Measurements from ENCODE around the gene ZNF487. TPM values are rescaled to one million over a fixed set of nuclear protein-coding genes. Genes with fewer than 3 reads are reported as not detected.

Gene ZNF487
- total and polyA plus RNA-seq, 2 of the 13 experiments (the other 11 are each of a cell fraction or from before 2014, with no cell fraction given): 7.4 to 8.8 TPM

DNA sequence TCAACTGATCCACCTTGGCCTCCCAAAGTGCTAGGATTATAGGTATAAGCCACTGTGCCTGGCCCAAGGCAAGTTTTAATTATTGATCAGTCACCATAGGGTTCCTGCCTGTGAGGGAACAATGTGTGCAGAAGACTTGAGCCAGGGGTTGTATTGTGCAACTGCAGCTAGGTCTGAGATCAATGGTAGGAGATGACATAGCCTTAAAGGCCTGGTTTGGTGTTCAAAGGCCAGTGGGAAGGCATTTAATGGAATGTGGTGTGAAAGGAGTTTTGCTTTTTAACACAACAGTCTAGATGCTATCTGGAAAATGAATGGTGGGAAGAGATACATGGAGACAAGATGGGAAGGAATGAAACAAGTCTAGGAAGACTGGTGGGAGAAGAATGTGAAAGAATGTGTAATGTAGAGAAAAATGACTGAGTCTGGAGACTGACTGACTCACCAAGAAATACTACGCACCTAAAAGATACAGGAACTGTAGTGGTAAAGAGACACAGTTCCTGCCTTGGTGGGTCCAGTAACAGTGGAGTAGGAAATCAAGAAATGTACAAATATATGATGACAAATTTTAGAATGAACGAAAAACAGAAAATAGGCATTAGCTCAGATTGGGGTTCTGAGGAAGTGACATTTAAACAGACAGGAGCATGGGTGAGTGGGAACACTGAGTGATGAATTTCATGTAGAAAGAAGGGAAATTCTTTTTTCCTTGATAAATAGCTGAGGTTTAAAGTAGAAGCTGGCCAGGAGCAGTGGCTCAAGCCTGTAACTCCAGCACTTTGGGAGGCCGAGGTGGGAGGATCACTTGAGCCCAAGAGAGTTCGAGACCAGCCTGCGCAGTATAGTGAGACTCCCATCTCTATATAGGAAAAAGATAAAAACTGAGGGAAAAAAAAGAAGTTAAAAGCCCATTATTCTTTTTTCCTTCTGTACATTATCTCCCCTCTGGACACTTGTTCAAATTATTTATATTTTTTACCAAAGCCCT lies 37.3 kb upstream of the ZNF487 start (continued):
- TF ChIP-seq, protein P1, sequence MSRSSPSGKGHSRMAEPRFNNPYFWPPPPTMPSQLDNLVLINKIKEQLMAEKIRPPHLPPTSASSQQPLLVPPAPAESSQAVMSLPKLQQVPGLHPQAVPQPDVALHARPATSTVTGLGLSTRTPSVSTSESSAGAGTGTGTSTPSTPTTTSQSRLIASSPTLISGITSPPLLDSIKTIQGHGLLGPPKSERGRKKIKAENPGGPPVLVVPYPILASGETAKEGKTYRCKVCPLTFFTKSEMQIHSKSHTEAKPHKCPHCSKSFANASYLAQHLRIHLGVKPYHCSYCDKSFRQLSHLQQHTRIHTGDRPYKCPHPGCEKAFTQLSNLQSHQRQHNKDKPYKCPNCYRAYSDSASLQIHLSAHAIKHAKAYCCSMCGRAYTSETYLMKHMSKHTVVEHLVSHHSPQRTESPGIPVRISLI (CRISPR knock-in tag; IDR thresholded peaks at IDR 0.05; ENCODE audit: borderline replicate concordance): peak; percentile 24; the same call in 1 of the 2 replicates
- TF ChIP-seq KLF16 (CRISPR knock-in tag; IDR thresholded peaks at IDR 0.05): peak in 1 of 2 experiments; percentile 60; a peak in 1 of 4 replicates
- peak; percentile 65 for TF ChIP-seq HDAC1 (CRISPR knock-in tag; IDR thresholded peaks at IDR 0.05)
- TF ChIP-seq NFAT5 (CRISPR knock-in tag; IDR thresholded peaks at IDR 0.05): no peak
- no peak for TF ChIP-seq SOX6 (IDR thresholded peaks at IDR 0.05)
- peak; percentile 84 for TF ChIP-seq SOX6 (CRISPR knock-in tag; IDR thresholded peaks at IDR 0.05)
- TF ChIP-seq RCOR2 (CRISPR knock-in tag; IDR thresholded peaks at IDR 0.05): peak; percentile 79; the same call in 1 of the 2 replicates
- no peak for TF ChIP-seq ZNF367 (CRISPR knock-in tag; IDR thresholded peaks at IDR 0.05; ENCODE audit: borderline replicate concordance)
- peak; percentile 69 for TF ChIP-seq GATAD1 (CRISPR knock-in tag; IDR thresholded peaks at IDR 0.05)
- no peak for TF ChIP-seq ETV6 (CRISPR knock-in tag; conservative IDR thresholded peaks at IDR 0.05)
- TF ChIP-seq, protein P2, sequence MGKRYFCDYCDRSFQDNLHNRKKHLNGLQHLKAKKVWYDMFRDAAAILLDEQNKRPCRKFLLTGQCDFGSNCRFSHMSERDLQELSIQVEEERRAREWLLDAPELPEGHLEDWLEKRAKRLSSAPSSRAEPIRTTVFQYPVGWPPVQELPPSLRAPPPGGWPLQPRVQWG (CRISPR knock-in tag; IDR thresholded peaks at IDR 0.05; ENCODE audit: borderline replicate concordance, low read depth): no peak
- TF ChIP-seq ELF3 (CRISPR knock-in tag; IDR thresholded peaks at IDR 0.05): peak; percentile 32; the same call in 1 of the 2 replicates
- peak; percentile 41; the same call in 1 of the 2 replicates for TF ChIP-seq NR2F6 (IDR thresholded peaks at IDR 0.05)
- 0 out of 2 replicates have a peak, but pooled peaks have one; percentile 41 for TF ChIP-seq NR2F6 (CRISPR knock-in tag; IDR thresholded peaks at IDR 0.05)
- TF ChIP-seq HOXA3 (CRISPR knock-in tag; IDR thresholded peaks at IDR 0.05): peak; percentile 61; the same call in 1 of the 2 replicates
- TF ChIP-seq, protein P3, sequence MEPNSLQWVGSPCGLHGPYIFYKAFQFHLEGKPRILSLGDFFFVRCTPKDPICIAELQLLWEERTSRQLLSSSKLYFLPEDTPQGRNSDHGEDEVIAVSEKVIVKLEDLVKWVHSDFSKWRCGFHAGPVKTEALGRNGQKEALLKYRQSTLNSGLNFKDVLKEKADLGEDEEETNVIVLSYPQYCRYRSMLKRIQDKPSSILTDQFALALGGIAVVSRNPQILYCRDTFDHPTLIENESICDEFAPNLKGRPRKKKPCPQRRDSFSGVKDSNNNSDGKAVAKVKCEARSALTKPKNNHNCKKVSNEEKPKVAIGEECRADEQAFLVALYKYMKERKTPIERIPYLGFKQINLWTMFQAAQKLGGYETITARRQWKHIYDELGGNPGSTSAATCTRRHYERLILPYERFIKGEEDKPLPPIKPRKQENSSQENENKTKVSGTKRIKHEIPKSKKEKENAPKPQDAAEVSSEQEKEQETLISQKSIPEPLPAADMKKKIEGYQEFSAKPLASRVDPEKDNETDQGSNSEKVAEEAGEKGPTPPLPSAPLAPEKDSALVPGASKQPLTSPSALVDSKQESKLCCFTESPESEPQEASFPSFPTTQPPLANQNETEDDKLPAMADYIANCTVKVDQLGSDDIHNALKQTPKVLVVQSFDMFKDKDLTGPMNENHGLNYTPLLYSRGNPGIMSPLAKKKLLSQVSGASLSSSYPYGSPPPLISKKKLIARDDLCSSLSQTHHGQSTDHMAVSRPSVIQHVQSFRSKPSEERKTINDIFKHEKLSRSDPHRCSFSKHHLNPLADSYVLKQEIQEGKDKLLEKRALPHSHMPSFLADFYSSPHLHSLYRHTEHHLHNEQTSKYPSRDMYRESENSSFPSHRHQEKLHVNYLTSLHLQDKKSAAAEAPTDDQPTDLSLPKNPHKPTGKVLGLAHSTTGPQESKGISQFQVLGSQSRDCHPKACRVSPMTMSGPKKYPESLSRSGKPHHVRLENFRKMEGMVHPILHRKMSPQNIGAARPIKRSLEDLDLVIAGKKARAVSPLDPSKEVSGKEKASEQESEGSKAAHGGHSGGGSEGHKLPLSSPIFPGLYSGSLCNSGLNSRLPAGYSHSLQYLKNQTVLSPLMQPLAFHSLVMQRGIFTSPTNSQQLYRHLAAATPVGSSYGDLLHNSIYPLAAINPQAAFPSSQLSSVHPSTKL (CRISPR knock-in tag; IDR thresholded peaks at IDR 0.05): peak; percentile 80

Data from HepG2 (cell line).